HG02678 (cell line): Measurements from ENCODE around the gene PDE4D.

ENCODE experiments used
- ATAC-seq: cut with Tn5 transposase; IDR thresholded peaks from one replicate; pipeline ENCODE4 v1.9.1; 2021; ENCODE audit warnings: mild to moderate bottlenecking, moderate library complexity; ENCODE audit not compliant: unreplicated experiment

PDE4D gene

GRCh38 chr5:59840200-59840601, 53.3 kb downstream of the PDE4D start:
- ATAC-seq: no peak

GRCh38 chr5:59838989-59839388, 54.5 kb downstream of the PDE4D start:
- ATAC-seq: no peak

- no peak for ATAC-seq
Measured at GRCh38 chr5:59838067-59838466, 55.5 kb downstream of the PDE4D start.

- ATAC-seq: no peak
Measured at GRCh38 chr5:59837071-59837470, 56.5 kb downstream of the PDE4D start.

DNA sequence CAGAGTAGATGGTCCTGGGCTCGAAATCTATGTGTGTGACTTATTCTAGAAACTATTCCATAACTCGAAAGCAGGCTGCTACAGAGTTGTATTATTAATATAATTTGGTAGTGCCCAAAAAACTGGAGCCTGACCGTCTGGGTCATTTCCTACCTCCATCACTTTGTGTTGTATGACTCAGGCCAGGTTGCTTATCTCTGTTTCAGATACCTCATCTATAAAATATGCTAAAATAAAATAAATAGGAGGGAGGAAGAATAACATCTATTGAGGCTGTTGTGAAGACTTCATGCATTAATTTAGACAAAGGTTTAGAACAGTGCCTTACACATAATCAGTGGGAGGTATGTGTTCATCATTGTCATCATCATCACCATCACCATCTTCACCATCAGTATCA, 57.7 kb downstream of the PDE4D start:
- ATAC-seq: no peak

- ATAC-seq: no peak
Measured at GRCh38 chr5:59833448-59833847, 60.1 kb downstream of the PDE4D start.

- ATAC-seq: no peak
Measured at GRCh38 chr5:59832577-59833301, 60.8 kb downstream of the PDE4D start.

GRCh38 chr5:59831326-59832010, 62.1 kb downstream of the PDE4D start:
- ATAC-seq: no peak

DNA sequence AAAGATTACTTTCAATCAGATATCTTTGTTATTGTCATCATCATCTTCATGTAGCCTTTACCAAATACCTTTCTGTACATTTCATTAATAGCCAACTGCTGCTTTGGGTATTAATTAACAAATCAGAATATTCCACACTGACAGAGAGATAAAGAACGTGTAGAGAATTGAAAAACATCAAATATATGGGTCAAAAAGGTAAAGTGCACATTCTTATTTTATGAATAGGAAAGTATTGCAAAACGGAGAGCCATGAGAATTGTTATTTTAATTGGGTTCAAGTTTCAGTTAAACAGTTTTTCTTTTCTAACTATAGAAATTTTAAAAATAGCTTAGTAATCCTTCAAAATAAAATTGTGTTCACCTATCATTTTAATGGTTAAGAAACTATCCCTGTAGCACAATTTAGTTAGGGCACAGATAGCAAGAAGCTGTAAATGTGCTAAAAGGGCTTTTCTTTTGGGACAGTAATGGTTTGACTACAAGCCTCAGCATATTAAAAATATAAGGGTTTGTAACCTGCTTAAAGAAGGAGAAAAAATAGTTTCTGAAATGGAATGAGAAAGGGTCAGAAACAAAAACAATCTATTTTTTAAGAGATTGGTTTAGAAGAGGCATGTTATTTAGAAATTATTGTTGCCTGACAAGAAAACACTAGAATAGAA, 62.9 kb downstream of the PDE4D start:
- ATAC-seq: no peak

- no peak for ATAC-seq
Measured at GRCh38 chr5:59829922-59830321, 63.6 kb downstream of the PDE4D start.

DNA sequence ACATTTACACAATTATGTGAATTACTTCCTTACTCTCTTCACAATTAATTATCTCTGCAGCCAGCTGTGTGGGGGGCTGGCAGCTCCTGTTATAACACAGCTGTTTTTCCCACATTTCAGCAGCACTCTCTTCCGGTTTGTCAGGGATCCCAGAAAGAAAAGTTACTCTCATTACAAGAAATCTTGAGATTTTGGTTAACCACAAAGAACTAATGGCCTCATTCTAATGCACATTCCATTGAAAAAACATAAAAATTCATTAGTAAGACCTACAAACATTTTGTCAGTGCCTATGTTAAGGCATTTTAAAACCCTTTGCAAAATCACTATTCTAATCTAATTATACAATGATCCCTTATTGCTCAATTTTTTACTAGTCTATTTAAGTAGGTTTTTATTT, 64.1 kb downstream of the PDE4D start:
- ATAC-seq: no peak

DNA sequence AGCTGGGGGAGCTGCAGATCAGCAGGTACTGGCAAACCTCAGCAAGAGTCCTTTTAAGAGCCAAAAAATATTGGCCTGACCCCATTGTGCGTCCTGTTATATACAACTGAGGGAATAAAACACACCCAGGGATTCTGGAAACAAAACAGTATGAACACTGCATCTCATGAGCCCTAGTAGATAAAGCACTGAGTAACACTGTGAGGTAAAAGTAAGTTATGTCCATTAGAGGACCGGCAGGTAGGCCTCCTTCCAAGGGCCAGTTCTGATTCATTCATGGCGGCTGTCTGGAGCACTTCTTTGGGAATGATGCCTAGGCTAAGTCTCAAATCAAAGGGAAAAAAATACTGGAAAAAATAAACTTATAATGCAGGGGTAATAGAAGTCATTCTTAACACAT, 64.9 kb downstream of the PDE4D start:
- ATAC-seq: no peak

DNA sequence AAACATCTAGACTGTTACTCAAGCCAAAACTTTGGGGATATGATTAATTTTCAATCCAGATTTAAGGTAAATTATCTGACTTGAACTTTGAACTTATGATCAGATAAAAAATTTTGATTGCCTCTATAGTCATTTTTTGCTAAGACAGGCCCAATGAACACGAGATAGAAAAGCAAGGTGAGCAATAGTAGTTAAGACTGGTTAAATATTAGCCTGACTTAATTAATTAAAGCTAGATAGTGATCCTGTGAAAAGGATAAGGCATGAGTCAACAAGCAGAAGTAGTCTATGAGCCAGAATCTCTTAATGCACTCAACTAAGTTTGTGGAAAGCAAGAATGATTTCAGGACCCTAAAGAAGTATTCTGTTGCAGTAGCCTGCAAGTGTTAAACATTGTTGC, 66.5 kb downstream of the PDE4D start:
- ATAC-seq: no peak

GRCh38 chr5:59823420-59823819, 70.1 kb downstream of the PDE4D start:
- no peak for ATAC-seq

GRCh38 chr5:59819806-59820205, 73.7 kb downstream of the PDE4D start:
- ATAC-seq: no peak

DNA sequence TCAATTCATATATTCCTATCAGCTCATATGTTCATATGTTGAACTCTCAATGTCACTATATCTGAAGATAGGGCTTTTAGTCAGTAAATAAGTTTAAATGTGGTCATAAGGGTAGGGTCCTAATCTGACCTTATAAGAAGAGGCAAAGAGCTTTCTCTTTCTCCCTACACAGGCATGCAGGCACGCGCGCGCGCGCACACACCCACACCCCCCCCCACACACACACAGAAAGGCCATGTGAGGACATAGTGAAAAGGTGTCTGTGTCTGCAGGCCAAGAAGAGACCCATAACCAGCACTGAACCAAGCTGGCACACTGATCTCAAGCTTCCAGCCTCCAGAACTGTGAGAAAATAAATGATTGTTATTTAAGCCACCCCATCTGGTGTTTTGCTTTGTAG, 76.0 kb downstream of the PDE4D start:
- ATAC-seq: no peak

DNA sequence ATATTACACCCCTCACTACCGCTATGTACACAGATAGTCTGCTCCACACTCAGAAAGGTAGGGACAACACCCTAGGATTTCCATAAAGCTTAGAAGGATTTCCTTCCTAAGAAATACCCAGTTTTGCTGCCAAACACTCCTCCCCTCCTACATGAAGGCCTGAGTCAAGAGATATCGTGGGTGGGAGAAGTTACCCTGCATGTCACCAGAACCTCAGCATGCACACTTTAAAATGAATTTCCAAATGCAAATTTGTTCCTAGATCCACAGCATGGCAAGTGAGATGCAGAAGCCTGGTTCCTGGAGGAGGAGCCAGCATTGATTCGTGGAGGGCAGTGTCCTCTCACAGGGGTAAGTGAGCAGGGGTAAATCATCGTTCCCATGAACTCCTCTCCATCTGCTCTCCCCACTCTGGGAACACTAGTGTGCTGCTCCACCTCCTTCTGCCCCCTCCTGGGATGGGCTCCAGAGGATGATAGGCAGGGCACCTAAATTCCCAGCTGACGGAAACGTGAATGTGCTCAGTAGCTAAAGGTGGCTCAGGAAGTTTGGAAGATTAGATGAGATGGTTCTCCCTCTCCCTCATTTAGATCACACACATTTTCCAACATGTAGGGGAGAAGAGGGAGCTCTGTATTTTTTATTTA, 76.7 kb downstream of the PDE4D start:
- ATAC-seq: no peak

DNA sequence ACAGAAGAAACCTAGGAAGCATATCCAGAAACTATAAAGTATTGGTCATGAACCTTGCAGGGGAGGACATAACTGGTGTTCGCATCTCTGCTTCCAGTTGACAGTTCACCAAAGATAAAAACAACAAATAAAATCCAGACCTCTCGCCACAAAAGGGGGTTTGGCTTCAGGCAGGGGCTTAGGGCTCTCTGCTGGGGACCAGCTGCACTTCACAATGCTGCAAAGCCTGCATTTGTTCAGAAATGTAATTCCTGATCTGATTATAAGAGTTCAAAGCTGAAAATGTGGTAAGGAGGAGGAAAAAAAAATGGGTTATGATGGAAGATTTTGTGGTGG, 79.0 kb downstream of the PDE4D start:
- ATAC-seq: no peak

GRCh38 chr5:59813761-59814536, 79.6 kb downstream of the PDE4D start:
- peak; percentile 55 for ATAC-seq

DNA sequence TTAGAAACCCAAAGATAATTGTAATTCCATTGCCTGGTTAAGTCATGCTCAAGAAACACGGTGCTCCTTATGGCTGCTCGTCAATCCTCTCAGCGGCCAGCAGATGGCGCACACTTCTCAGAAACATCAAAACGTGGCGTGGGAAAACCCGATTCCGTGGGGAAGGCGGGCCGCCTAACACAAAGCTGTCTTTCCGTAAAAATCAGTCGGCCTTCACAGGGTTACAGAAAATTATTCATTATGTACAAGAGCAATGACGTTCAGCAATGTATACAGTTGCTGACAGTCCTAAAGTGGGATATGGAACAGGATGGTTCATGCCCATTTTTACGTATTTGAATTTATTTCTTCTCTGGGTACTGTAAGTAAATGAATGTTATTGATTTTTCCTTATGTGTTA, 83.5 kb downstream of the PDE4D start:
- ATAC-seq: peak; percentile 69

DNA sequence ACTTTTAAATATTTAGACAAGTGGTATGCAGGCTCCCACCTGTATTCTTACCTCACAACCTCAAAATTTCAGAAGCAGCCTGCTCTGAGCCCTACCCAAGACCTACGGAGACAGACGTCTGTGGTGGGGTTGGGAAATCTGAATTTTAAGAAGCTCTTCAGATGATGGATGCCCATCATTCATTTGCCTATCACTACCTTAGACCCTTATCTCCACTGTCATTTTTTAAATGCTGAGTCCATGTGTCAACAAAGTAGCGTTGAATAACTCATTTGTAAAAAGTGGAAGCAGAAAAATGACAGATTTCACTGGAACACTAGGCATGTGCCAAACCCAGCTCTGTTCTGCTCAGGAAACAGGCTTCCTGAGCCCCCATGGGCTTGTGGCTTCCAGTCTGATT, 85.7 kb downstream of the PDE4D start:
- no peak for ATAC-seq
